SK-N-SH (cell line): ENCODE data around the gene FBXO31. TPM values are rescaled to one million over a fixed set of nuclear protein-coding genes. Genes with fewer than 3 reads are reported as not detected.

ENCODE experiments used
- CTCF ChIA-PET: fragments of 300-600, 350-600 bp; formaldehyde crosslinking; extraction: SDS; loops from one replicate; lab custom pipeline; 2021; lab: Yijun Ruan, JAX
- POLR2A ChIA-PET: fragments of 350-600 bp; sonication (Branson Sonifier 250); formaldehyde crosslinking; extraction: SDS; loops from one replicate; lab custom pipeline; 2020; ENCODE audit warnings: antibody characterized with exemption, inconsistent platforms; lab: Yijun Ruan, JAX
- DNase-seq: peaks from one replicate; pipeline ENCODE4 v3.0.0; 2012
- H2AFZ ChIP-seq: fragments of 200-600 bp; sonication (generic); 2 replicates; pipeline ENCODE4 v1.8.1; 2016; ENCODE audit warnings: antibody characterized with exemption, mild to moderate bottlenecking, low read depth
- H3F3A ChIP-seq: fragments of 200-600 bp; sonication (generic); replicated peaks from 2 replicates; pipeline ENCODE3; 2016; ENCODE audit warnings: antibody characterized with exemption, mild to moderate bottlenecking; ENCODE audit not compliant: insufficient read depth
- H3K27ac ChIP-seq, 2 experiments: fragments of 200-500 bp in 1 of 2; fragments of 200-600 bp in 1 of 2; sonication (Bioruptor generic) in 1 of 2; sonication (generic), shearing (Covaris generic) in 1 of 2; 2 replicates each; pipeline versions ENCODE4 v1.5.1 to v1.6.1; 2014 to 2016; ENCODE audit warnings: low read depth in 2 of 2, inconsistent platforms in 1 of 2, low read length in 1 of 2, mild to moderate bottlenecking in 1 of 2, mixed read lengths in 1 of 2
- H3K27me3 ChIP-seq: fragments of 200-600 bp; sonication (generic), shearing (Covaris generic); 2 replicates; pipeline ENCODE4 v1.6.1; 2016; ENCODE audit warnings: mixed run types; ENCODE audit not compliant: insufficient read depth
- H3K36me3 ChIP-seq, 2 experiments: fragments of 200-500 bp in 1 of 2; fragments of 200-600 bp in 1 of 2; sonication (Bioruptor generic) in 1 of 2; sonication (generic) in 1 of 2; replicated peaks in 1 of 2; 2 replicates each; pipeline versions ENCODE3 to v1.5.1; 2014 to 2016; ENCODE audit warnings: low read length in 1 of 2, mild to moderate bottlenecking in 1 of 2; ENCODE audit not compliant: insufficient read depth in 2 of 2, control insufficient read depth in 1 of 2
- H3K4me1 ChIP-seq, 2 experiments: fragments of 200-500 bp in 1 of 2; fragments of 200-600 bp in 1 of 2; sonication (Bioruptor generic) in 1 of 2; sonication (generic), shearing (Covaris generic) in 1 of 2; 2 replicates each; pipeline versions ENCODE4 v1.5.1 to v1.6.1; 2014 to 2016; ENCODE audit warnings: low read depth in 1 of 2, low read length in 1 of 2, mixed run types in 1 of 2; ENCODE audit not compliant: insufficient read depth in 2 of 2, control insufficient read depth in 1 of 2
- H3K4me2 ChIP-seq: fragments of 200-600 bp; sonication (generic), shearing (Covaris generic); 2 replicates; pipeline ENCODE4 v1.6.1; 2017; ENCODE audit warnings: mixed run types
- H3K4me3 ChIP-seq, 2 experiments: fragments of 200-500 bp in 1 of 2; fragments of 200-600 bp in 1 of 2; sonication (Bioruptor generic) in 1 of 2; sonication (generic), shearing (Covaris generic) in 1 of 2; 2 replicates each; pipeline versions ENCODE4 v1.5.1 to v1.8.1; 2014 to 2016; ENCODE audit warnings: low read depth in 2 of 2, inconsistent platforms in 1 of 2, low read length in 1 of 2, mild to moderate bottlenecking in 1 of 2, mixed read lengths in 1 of 2, moderate library complexity in 1 of 2
- H3K79me2 ChIP-seq: fragments of 200-600 bp; sonication (generic); 2 replicates; pipeline ENCODE4 v1.8.1; 2017; ENCODE audit warnings: mild to moderate bottlenecking; ENCODE audit not compliant: insufficient read depth
- H3K9ac ChIP-seq: fragments of 200-600 bp; sonication (generic); 2 replicates; pipeline ENCODE4 v1.6.1; 2017; ENCODE audit warnings: mixed run types
- H3K9me2 ChIP-seq: fragments of 200-600 bp; sonication (generic); 2 replicates; pipeline ENCODE4 v1.6.1; 2017; ENCODE audit warnings: mixed run types
- H3K9me3 ChIP-seq: fragments of 200-600 bp; sonication (generic); 2 replicates; pipeline ENCODE4 v1.6.1; 2017; ENCODE audit warnings: mixed run types, mild to moderate bottlenecking, moderate library complexity
- H4K20me1 ChIP-seq: fragments of 200-600 bp; sonication (generic); 2 replicates; pipeline ENCODE4 v1.6.1; 2017; ENCODE audit warnings: mild to moderate bottlenecking, mixed run types; ENCODE audit not compliant: insufficient read depth
- CHD2 ChIP-seq: fragments of 150-350 bp; IDR thresholded peaks from 2 replicates; pipeline ENCODE4 v1.6.1; 2018; ENCODE audit warnings: low read length; ENCODE audit not compliant: partially characterized antibody
- ELF1 ChIP-seq: IDR thresholded peaks from 2 replicates; pipeline ENCODE4 v1.4.0; 2012
- EP300 ChIP-seq, 2 experiments: IDR thresholded peaks; 2 replicates each; pipeline versions ENCODE4 v1.4.0 to v1.6.1; 2012; ENCODE audit warnings: borderline replicate concordance in 1 of 2, low read depth in 1 of 2, low read length in 1 of 2
- FOSL2 ChIP-seq: IDR thresholded peaks from 2 replicates; pipeline ENCODE4 v1.4.0; 2012; ENCODE audit warnings: low read depth, mild to moderate bottlenecking, moderate library complexity, borderline replicate concordance
- FOXJ3 ChIP-seq: sonication (generic); formaldehyde crosslinking; IDR thresholded peaks from 2 replicates; pipeline ENCODE4 v1.5.1; 2020; ENCODE audit warnings: mild to moderate bottlenecking, missing genetic modification reagents
- GABPA ChIP-seq: IDR thresholded peaks from 2 replicates; pipeline ENCODE4 v1.4.0; 2012; ENCODE audit warnings: low read depth, mild to moderate bottlenecking
- GATA2 ChIP-seq: sonication (generic); formaldehyde crosslinking; IDR thresholded peaks from 2 replicates; pipeline ENCODE4 v1.5.0; 2020; ENCODE audit warnings: mild to moderate bottlenecking, missing genetic modification reagents
- MEF2A ChIP-seq: IDR thresholded peaks from 2 replicates; pipeline ENCODE4 v1.4.0; 2012; ENCODE audit warnings: low read depth, borderline replicate concordance
- MXI1 ChIP-seq: IDR thresholded peaks from 2 replicates; pipeline ENCODE4 v1.6.1; 2012; ENCODE audit warnings: mild to moderate bottlenecking, low read depth, low read length, improper control_type of control experiment
- NFIC ChIP-seq: IDR thresholded peaks from 2 replicates; pipeline ENCODE4 v1.4.0; 2012; ENCODE audit warnings: borderline replicate concordance
- RXRA ChIP-seq: IDR thresholded peaks from 2 replicates; pipeline ENCODE4 v1.4.0; 2012; ENCODE audit warnings: low read depth, mild to moderate bottlenecking, borderline replicate concordance
- SIN3A ChIP-seq: IDR thresholded peaks from 2 replicates; pipeline ENCODE4 v1.6.1; 2012; ENCODE audit warnings: low read depth, mild to moderate bottlenecking, low read length, moderate library complexity, borderline replicate concordance
- SMC3 ChIP-seq: IDR thresholded peaks from 2 replicates; pipeline ENCODE4 v1.6.1; 2012; ENCODE audit warnings: low read depth, low read length, improper control_type of control experiment
- TAF1 ChIP-seq: IDR thresholded peaks from 2 replicates; pipeline ENCODE4 v1.6.1; 2012; ENCODE audit warnings: low read depth, mild to moderate bottlenecking, low read length, moderate library complexity, borderline replicate concordance
- TCF12 ChIP-seq: IDR thresholded peaks from 2 replicates; pipeline ENCODE4 v1.4.0; 2012
- TEAD4 ChIP-seq: IDR thresholded peaks from 2 replicates; pipeline ENCODE4 v1.4.0; 2012; ENCODE audit warnings: mild to moderate bottlenecking, borderline replicate concordance; ENCODE audit not compliant: insufficient read depth
- WGBS: methylation state at CpG from one replicate; pipeline ENCODE4 v1.1.6; 2017; ENCODE audit warnings: low lambda C conversion rate; 5-methylcytosine and 5-hydroxymethylcytosine counted together
- polyA plus RNA-seq, 3 experiments: library from polyadenylated mRNA; depleted of rRNA; stranded (reverse); fragments of >200 nt; gene quantifications; 2 replicates each; pipeline ENCODE4 v1.2.3, GENCODE V29; 2012
- TF ChIP-seq, protein P1 (sequence below): IDR thresholded peaks from 2 replicates; pipeline ENCODE4 v1.4.0; 2012; ENCODE audit warnings: low read depth
- TF ChIP-seq, protein P2 (sequence below): fragments of 150-350 bp; IDR thresholded peaks from 2 replicates; pipeline ENCODE4 v1.6.1; 2017; ENCODE audit warnings: antibody characterized with exemption, low read length, low read depth, borderline replicate concordance
- TF ChIP-seq, protein P3 (sequence below): fragments of 200-600 bp; sonication (generic); IDR thresholded peaks from 2 replicates; pipeline ENCODE4 v1.6.1; 2017; ENCODE audit warnings: antibody characterized with exemption, mild to moderate bottlenecking, moderate library complexity

The FBXO31 gene
- polyA plus RNA-seq, 1 of the 3 experiments (the other 2 are of a cell fraction), result 14.2 TPM

DNA sequence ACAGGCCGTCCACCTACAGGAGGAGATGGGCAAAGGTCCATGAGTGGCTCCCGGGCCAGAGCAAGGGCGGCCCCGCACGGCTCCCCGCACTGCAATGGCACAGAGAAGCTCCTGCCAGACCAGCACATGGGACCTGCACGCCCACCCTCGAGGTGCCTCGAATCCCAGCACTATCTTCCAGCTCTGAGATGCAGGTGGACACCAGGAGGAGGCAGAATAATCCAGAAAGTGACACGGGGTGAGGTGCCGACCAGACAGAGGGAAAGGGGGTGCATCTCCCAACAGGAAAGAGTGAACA lies 39.9 kb downstream of the FBXO31 start:
- Histone ChIP-seq H3K4me1 (no peaks in the 10 kb centered on the region), H2AFZ (no peak overlapping the region), H3K9me2 (no peaks in the 10 kb centered on the region)
- TF ChIP-seq FOSL2 (no peak), CHD2 (no peak), RXRA (no peak), GABPA (no peak), TEAD4 (no peak), NFIC (no peak), ELF1 (no peak), TCF12 (no peak), TAF1 (no peak), MEF2A (no peak), EP300 (IDR thresholded peaks at IDR 0.05; ENCODE audit: borderline replicate concordance in 1 of 2, low read depth in 1 of 2, low read length in 1 of 2) (no peak), MXI1 (no peak), SIN3A (no peak), SMC3 (no peak), FOXJ3 (CRISPR knock-in tag) (no peak), GATA2 (CRISPR knock-in tag) (no peak)
- TF ChIP-seq, protein P1, sequence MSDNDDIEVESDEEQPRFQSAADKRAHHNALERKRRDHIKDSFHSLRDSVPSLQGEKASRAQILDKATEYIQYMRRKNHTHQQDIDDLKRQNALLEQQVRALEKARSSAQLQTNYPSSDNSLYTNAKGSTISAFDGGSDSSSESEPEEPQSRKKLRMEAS, result no peak
- TF ChIP-seq, protein P2, sequence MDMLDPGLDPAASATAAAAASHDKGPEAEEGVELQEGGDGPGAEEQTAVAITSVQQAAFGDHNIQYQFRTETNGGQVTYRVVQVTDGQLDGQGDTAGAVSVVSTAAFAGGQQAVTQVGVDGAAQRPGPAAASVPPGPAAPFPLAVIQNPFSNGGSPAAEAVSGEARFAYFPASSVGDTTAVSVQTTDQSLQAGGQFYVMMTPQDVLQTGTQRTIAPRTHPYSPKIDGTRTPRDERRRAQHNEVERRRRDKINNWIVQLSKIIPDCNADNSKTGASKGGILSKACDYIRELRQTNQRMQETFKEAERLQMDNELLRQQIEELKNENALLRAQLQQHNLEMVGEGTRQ, result no peak
- TF ChIP-seq, protein P3, sequence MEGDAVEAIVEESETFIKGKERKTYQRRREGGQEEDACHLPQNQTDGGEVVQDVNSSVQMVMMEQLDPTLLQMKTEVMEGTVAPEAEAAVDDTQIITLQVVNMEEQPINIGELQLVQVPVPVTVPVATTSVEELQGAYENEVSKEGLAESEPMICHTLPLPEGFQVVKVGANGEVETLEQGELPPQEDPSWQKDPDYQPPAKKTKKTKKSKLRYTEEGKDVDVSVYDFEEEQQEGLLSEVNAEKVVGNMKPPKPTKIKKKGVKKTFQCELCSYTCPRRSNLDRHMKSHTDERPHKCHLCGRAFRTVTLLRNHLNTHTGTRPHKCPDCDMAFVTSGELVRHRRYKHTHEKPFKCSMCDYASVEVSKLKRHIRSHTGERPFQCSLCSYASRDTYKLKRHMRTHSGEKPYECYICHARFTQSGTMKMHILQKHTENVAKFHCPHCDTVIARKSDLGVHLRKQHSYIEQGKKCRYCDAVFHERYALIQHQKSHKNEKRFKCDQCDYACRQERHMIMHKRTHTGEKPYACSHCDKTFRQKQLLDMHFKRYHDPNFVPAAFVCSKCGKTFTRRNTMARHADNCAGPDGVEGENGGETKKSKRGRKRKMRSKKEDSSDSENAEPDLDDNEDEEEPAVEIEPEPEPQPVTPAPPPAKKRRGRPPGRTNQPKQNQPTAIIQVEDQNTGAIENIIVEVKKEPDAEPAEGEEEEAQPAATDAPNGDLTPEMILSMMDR, result no peak
- TF ChIP-seq, all 33 proteins: peak for 0
- Histone ChIP-seq H4K20me1 (no peaks in the 10 kb centered on the region), H3K79me2 (peaks cover 5% of the 10 kb centered on the region; the same call in 1 of the 2 replicates), H3F3A (no peaks in the 10 kb centered on the region), H3K9me3 (no peaks in the 10 kb centered on the region), H3K9ac (no peak overlapping the region), H3K27ac (no peak overlapping the region), H3K36me3 (peaks cover 0 to 29% of the 10 kb centered on the region in 2 experiments), H3K4me2 (no peak overlapping the region), H3K4me3 (no peak overlapping the region), H3K27me3 (no peaks in the 10 kb centered on the region)
- POLR2A ChIA-PET, result no interaction called here
- no peak for DNase-seq
- 89% methylated on average over 11 of the region's 11 CpGs for WGBS
- CTCF ChIA-PET, result interaction anchor here (1.0 kb wide), 1 partner anchor 94 kb away, joined by 3 read pairs; no protein-coding TSS in a partner anchor
